A549 (cell line): ENCODE measurements around the gene SPDL1. TPM values are rescaled to one million over a fixed set of nuclear protein-coding genes. Genes with fewer than 3 reads are reported as not detected.

Experiments
- ATAC-seq, 2 experiments: fragments of 200-7000 bp in 1 of 2; fragments of >200 bp in 1 of 2; cut with Nextera tagmentation in 1 of 2; cut with Tn5 transposase in 1 of 2; 3 replicates each; pipeline versions ENCODE4 v1.8.0 to v1.9.1; 2018 to 2020; ENCODE audit warnings: mild to moderate bottlenecking in 1 of 2, moderate library complexity in 1 of 2
- CTCF ChIA-PET: fragments of 300-600 bp; sonication (Branson Sonifier 250); formaldehyde crosslinking; extraction: SDS; loops from one replicate; lab custom pipeline; 2021; ENCODE audit warnings: antibody characterized with exemption, inconsistent platforms; lab: Yijun Ruan, JAX
- POLR2A ChIA-PET: fragments of 350-600 bp; formaldehyde crosslinking; extraction: SDS; loops from one replicate; lab custom pipeline; 2021; ENCODE audit warnings: antibody characterized with exemption, inconsistent platforms; lab: Yijun Ruan, JAX
- DNase-seq, 2 experiments: peaks; one replicate each; pipeline versions ENCODE4 v3.0.0 to v3.0.0-alpha.2; 2011 to 2016; ENCODE audit warnings: low read depth in 1 of 2, low spot score in 1 of 2
- FAIRE-seq: peaks from 2 replicates; lab custom pipeline; 2011; peaks lifted over from hg19 to GRCh38; lab: Jason Lieb, UNC
- H3K27ac ChIP-seq, 2 experiments: fragments of >200 bp; sonication (Bioruptor Twin); formaldehyde crosslinking; 3 replicates each; pipeline ENCODE4 v1.5.1; 2016 to 2017
- H3K4me1 ChIP-seq: fragments of >200 bp; sonication (Bioruptor Twin); formaldehyde crosslinking; 3 replicates; pipeline ENCODE4 v1.6.1; 2016
- H3K4me2 ChIP-seq: fragments of >200 bp; sonication (Bioruptor Twin); formaldehyde crosslinking; 3 replicates; pipeline ENCODE4 v1.6.1; 2016
- H3K4me3 ChIP-seq: fragments of >200 bp; sonication (Bioruptor Twin); formaldehyde crosslinking; 3 replicates; pipeline ENCODE4 v1.5.1; 2016
- H3K9me3 ChIP-seq: fragments of >200 bp; sonication (Bioruptor Twin); formaldehyde crosslinking; 3 replicates; pipeline ENCODE4 v1.6.1; 2016
- CEBPB ChIP-seq, 2 experiments: fragments of >200 bp in 1 of 2; sonication (Bioruptor Twin) in 1 of 2; formaldehyde crosslinking in 1 of 2; IDR thresholded peaks; 2 replicates each; pipeline ENCODE4 v1.6.1; 2012 to 2016
- CHD2 ChIP-seq: fragments of 150-350 bp; IDR thresholded peaks from 2 replicates; pipeline ENCODE4 v1.6.1; 2014; ENCODE audit warnings: low read length; ENCODE audit not compliant: partially characterized antibody
- CTCF ChIP-seq: fragments of >200 bp; sonication (Bioruptor Twin); formaldehyde crosslinking; IDR thresholded peaks from 3 replicates; pipeline ENCODE4 v1.5.1; 2016
- EHF ChIP-seq: fragments of 250-450 bp; sonication (Bioruptor Pico); IDR thresholded peaks from 2 replicates; pipeline ENCODE4 v1.5.0; 2020; ENCODE audit warnings: mild to moderate bottlenecking
- EP300 ChIP-seq, 2 experiments: fragments of >200 bp; sonication (Bioruptor Twin); formaldehyde crosslinking; IDR thresholded peaks; 2 replicates in 1 of 2; 3 replicates in 1 of 2; pipeline ENCODE4 v1.6.1; 2016 to 2017
- FOSL2 ChIP-seq, 2 experiments: fragments of 450-650 bp in 1 of 2; fragments of >200 bp in 1 of 2; sonication (Bioruptor Twin) in 1 of 2; formaldehyde crosslinking; IDR thresholded peaks; 2 replicates each; pipeline versions ENCODE4 v1.5.0 to v1.6.1; 2016 to 2020; ENCODE audit warnings: mild to moderate bottlenecking in 1 of 2, moderate library complexity in 1 of 2
- FOXS1 ChIP-seq: fragments of 250-450 bp; sonication (Bioruptor Pico); IDR thresholded peaks from 2 replicates; pipeline ENCODE4 v1.5.0; 2020; ENCODE audit warnings: mild to moderate bottlenecking, moderate library complexity
- GATA3 ChIP-seq: IDR thresholded peaks from 2 replicates; pipeline ENCODE4 v1.6.1; 2012; ENCODE audit warnings: borderline replicate concordance
- HDAC2 ChIP-seq: fragments of 200-600 bp; sonication (generic); IDR thresholded peaks from 2 replicates; pipeline ENCODE4 v1.6.1; 2016
- HMGXB4 ChIP-seq: fragments of 250-450 bp; sonication (Bioruptor Pico); IDR thresholded peaks from 2 replicates; pipeline ENCODE4 v1.5.0; 2021; ENCODE audit warnings: mild to moderate bottlenecking, moderate library complexity, borderline replicate concordance
- HOXB5 ChIP-seq: fragments of 250-450 bp; sonication (Bioruptor Pico); IDR thresholded peaks from 2 replicates; pipeline ENCODE4 v1.5.0; 2020; ENCODE audit warnings: mild to moderate bottlenecking, moderate library complexity
- JUN ChIP-seq, 2 experiments: fragments of >200 bp; sonication (Bioruptor Twin); formaldehyde crosslinking; IDR thresholded peaks; 2 replicates in 1 of 2; 3 replicates in 1 of 2; pipeline ENCODE4 v1.6.1; 2016 to 2017
- JUNB ChIP-seq: fragments of >200 bp; sonication (Bioruptor Twin); formaldehyde crosslinking; IDR thresholded peaks from 2 replicates; pipeline ENCODE4 v1.6.1; 2016
- KDM5A ChIP-seq: fragments of 200-600 bp; sonication (generic); IDR thresholded peaks from 2 replicates; pipeline ENCODE4 v1.6.1; 2016; ENCODE audit warnings: antibody characterized with exemption, mild to moderate bottlenecking
- MAFK ChIP-seq: fragments of 450-650 bp; IDR thresholded peaks from 2 replicates; pipeline ENCODE4 v1.6.1; 2014; ENCODE audit not compliant: partially characterized antibody
- MAX ChIP-seq: IDR thresholded peaks from 2 replicates; pipeline ENCODE4 v1.6.1; 2012
- MYC ChIP-seq: IDR thresholded peaks from 2 replicates; pipeline ENCODE4 v1.6.1; 2012; ENCODE audit warnings: mild to moderate bottlenecking, inconsistent platforms, low read length, improper control_type of control experiment, borderline replicate concordance
- NR3C1 ChIP-seq: fragments of >200 bp; sonication (Bioruptor Twin); formaldehyde crosslinking; IDR thresholded peaks from 3 replicates; pipeline ENCODE4 v1.6.1; 2017
- RAD21 ChIP-seq, 2 experiments: fragments of >200 bp in 1 of 2; sonication (Bioruptor Twin) in 1 of 2; formaldehyde crosslinking in 1 of 2; IDR thresholded peaks in 1 of 2; conservative IDR thresholded peaks in 1 of 2; 2 replicates in 1 of 2; 3 replicates in 1 of 2; pipeline ENCODE4 v1.6.1; 2012 to 2018; ENCODE audit warnings: inconsistent platforms in 1 of 2
- RARB ChIP-seq: fragments of 250-450 bp; sonication (Bioruptor Pico); IDR thresholded peaks from 2 replicates; pipeline ENCODE4 v1.8.0; 2021; ENCODE audit warnings: mild to moderate bottlenecking, moderate library complexity
- RCOR1 ChIP-seq: fragments of 150-350 bp; IDR thresholded peaks from 2 replicates; pipeline ENCODE4 v1.6.1; 2014; ENCODE audit warnings: antibody characterized with exemption, low read length, low read depth
- REST ChIP-seq: fragments of 200-600 bp; sonication (generic); IDR thresholded peaks from 2 replicates; pipeline ENCODE4 v1.6.1; 2016; ENCODE audit warnings: antibody characterized with exemption, mild to moderate bottlenecking, moderate library complexity
- RNF2 ChIP-seq: fragments of 200-600 bp; sonication (generic); IDR thresholded peaks from 2 replicates; pipeline ENCODE4 v1.6.1; 2016; ENCODE audit warnings: low read depth, mild to moderate bottlenecking, antibody characterized with exemption, moderate library complexity, borderline replicate concordance
- SMC3 ChIP-seq: fragments of >200 bp; sonication (Bioruptor Twin); formaldehyde crosslinking; IDR thresholded peaks from 3 replicates; pipeline ENCODE4 v1.6.1; 2018; ENCODE audit warnings: inconsistent platforms
- ZC3H11A ChIP-seq: fragments of 450-650 bp; IDR thresholded peaks from 2 replicates; pipeline ENCODE4 v1.6.1; 2014; ENCODE audit warnings: antibody characterized with exemption, mild to moderate bottlenecking
- ZFP36 ChIP-seq: fragments of 450-650 bp; IDR thresholded peaks from 2 replicates; pipeline ENCODE4 v1.6.1; 2014; ENCODE audit warnings: borderline replicate concordance; ENCODE audit not compliant: partially characterized antibody
- ZSCAN20 ChIP-seq: fragments of 250-450 bp; sonication (Bioruptor Pico); IDR thresholded peaks from 2 replicates; pipeline ENCODE4 v1.8.0; 2022; ENCODE audit warnings: mild to moderate bottlenecking, moderate library complexity
- WGBS: methylation state at CpG from one replicate; pipeline ENCODE4 v1.1.6; 2017; ENCODE audit errors: missing lambda C conversion rate; 5-methylcytosine and 5-hydroxymethylcytosine counted together
- polyA plus RNA-seq, 4 experiments: library from polyadenylated mRNA; depleted of rRNA in 3 of 4; stranded (reverse); fragments of >200 nt; fragmentation: RNase III in 1 of 4; extraction: RNeasy Plus Mini Kit Qiagen cat#74134 plus additional on column Dnase treatment in 1 of 4; gene quantifications; 2 replicates in 3 of 4; 3 replicates in 1 of 4; pipeline ENCODE4 v1.2.3, GENCODE V29; 2011 to 2017

The SPDL1 gene
- polyA plus RNA-seq, 2 of the 4 experiments (the other 2 are of a cell fraction) = 100 to 103 TPM

- TF ChIP-seq JUNB (peak; percentile 48), ZSCAN20 (CRISPR knock-in tag) (no peak), MAFK (peak; percentile 67), FOXS1 (CRISPR knock-in tag) (no peak; the same call in 1 of the 2 replicates), GATA3 (peak; percentile 68; the same call in 1 of the 2 replicates), FOSL2 (IDR thresholded peaks at IDR 0.05) (peak; percentile 56), FOSL2 (CRISPR knock-in tag; IDR thresholded peaks at IDR 0.05) (peak; percentile 73), JUN (IDR thresholded peaks at IDR 0.05) (peak; percentile 31 to 45; a peak in 1 of 5 replicates), EP300 (IDR thresholded peaks at IDR 0.05) (peak in 1 of 2 experiments; percentile 37; a peak in 1 of 5 replicates), HDAC2 (no peak), RAD21 (conservative IDR thresholded peaks at IDR 0.05 in 1 of 2, IDR thresholded peaks at IDR 0.05 in 1 of 2) (peak in 1 of 2 experiments; percentile 18; a peak in 1 of 5 replicates), MAX (peak; percentile 39; the same call in 1 of the 2 replicates), HMGXB4 (no peak), SMC3 (0 out of 3 replicates have a peak, but pooled peaks have one; percentile 11), CTCF (no peak)
- peak overlapping the region; percentile 52 for H3K4me2 ChIP-seq
- CTCF ChIA-PET = interaction anchor here (0.8 to 1.4 kb wide), 4 partner anchors 64 to 643 kb away, joined by 3 read pairs; partner anchors contain the start of gene INSYN2B
- no peak overlapping the region for H3K4me3 ChIP-seq
- POLR2A ChIA-PET = no interaction called here
- DNase-seq = peak; percentile 57 to 83
- no peak for FAIRE-seq
- peak overlapping the region; percentile 59 to 79 for H3K27ac ChIP-seq
- H3K4me1 ChIP-seq = peaks cover 49% of the 10 kb centered on the region
- peaks cover 6% of the 10 kb centered on the region for H3K9me3 ChIP-seq
- peak; percentile 96 for ATAC-seq
- 30% methylated on average over 6 of the region's 6 CpGs for WGBS
Observed at GRCh38 chr5:169629847-169630548, 46.4 kb downstream of the SPDL1 start.

- ChIA-PET CTCF (interaction anchor here (0.9 to 1.3 kb wide), 4 partner anchors 8 to 349 kb away, joined by 3 to 5 read pairs (median 3); partner anchors contain the start of gene INSYN2B), POLR2A (no interaction called here)
- ATAC-seq (no peak), DNase-seq (no peak), FAIRE-seq (no peak)
- Histone ChIP-seq H3K4me3 (no peak overlapping the region), H3K9me3 (peaks cover 6% of the 10 kb centered on the region; the same call in 2 of the 3 replicates), H3K4me2 (peak overlapping the region; percentile 52; the same call in 2 of the 3 replicates), H3K4me1 (peaks cover 46% of the 10 kb centered on the region), H3K27ac (peak overlapping the region; percentile 59 to 79)
- 71% methylated on average over 4 of the region's 4 CpGs for WGBS
- TF ChIP-seq HOXB5 (CRISPR knock-in tag) (no peak), MYC (no peak), CEBPB (IDR thresholded peaks at IDR 0.05) (peak in 1 of 2 experiments; percentile 65; a peak in 3 of 4 replicates), RCOR1 (no peak), RARB (CRISPR knock-in tag) (no peak)
Observed at GRCh38 chr5:169631360-169631759, 47.8 kb downstream of the SPDL1 start.

- peaks cover 36% of the 10 kb centered on the region for H3K4me1 ChIP-seq
- ChIA-PET CTCF (no interaction called here), POLR2A (no interaction called here)
- ATAC-seq (no peak), DNase-seq (no peak), FAIRE-seq (no peak)
- no peak overlapping the region for H3K27ac ChIP-seq
- H3K9me3 ChIP-seq = peaks cover 6% of the 10 kb centered on the region; the same call in 2 of the 3 replicates
- no peak overlapping the region for H3K4me2 ChIP-seq
- 30% methylated on average over 1 of the region's 1 CpG for WGBS
- no peak overlapping the region for H3K4me3 ChIP-seq
- TF ChIP-seq ZC3H11A (no peak), CHD2 (no peak), NR3C1 (no peak), RNF2 (no peak), RAD21 (conservative IDR thresholded peaks at IDR 0.05 in 1 of 2, IDR thresholded peaks at IDR 0.05 in 1 of 2) (no peak), KDM5A (no peak), HDAC2 (no peak), ZFP36 (no peak), REST (no peak), EHF (no peak)
Observed at GRCh38 chr5:169632946-169633345, 49.4 kb downstream of the SPDL1 start.
